GM12875 (cell line): ENCODE data around the gene TMEM80.

Experiments used
- H3K4me3 ChIP-seq: one replicate; pipeline ENCODE4 v1.5.1; 2011; ENCODE audit warnings: low read depth, low read length, control low read depth
- TF ChIP-seq, protein P1 (sequence below): IDR thresholded peaks from 2 replicates; pipeline ENCODE4 v1.5.1; 2011; ENCODE audit warnings: low read depth, mild to moderate bottlenecking, control low read depth, inconsistent platforms, low read length, moderate library complexity, borderline replicate concordance; ENCODE audit not compliant: insufficient read depth

The TMEM80 gene

DNA sequence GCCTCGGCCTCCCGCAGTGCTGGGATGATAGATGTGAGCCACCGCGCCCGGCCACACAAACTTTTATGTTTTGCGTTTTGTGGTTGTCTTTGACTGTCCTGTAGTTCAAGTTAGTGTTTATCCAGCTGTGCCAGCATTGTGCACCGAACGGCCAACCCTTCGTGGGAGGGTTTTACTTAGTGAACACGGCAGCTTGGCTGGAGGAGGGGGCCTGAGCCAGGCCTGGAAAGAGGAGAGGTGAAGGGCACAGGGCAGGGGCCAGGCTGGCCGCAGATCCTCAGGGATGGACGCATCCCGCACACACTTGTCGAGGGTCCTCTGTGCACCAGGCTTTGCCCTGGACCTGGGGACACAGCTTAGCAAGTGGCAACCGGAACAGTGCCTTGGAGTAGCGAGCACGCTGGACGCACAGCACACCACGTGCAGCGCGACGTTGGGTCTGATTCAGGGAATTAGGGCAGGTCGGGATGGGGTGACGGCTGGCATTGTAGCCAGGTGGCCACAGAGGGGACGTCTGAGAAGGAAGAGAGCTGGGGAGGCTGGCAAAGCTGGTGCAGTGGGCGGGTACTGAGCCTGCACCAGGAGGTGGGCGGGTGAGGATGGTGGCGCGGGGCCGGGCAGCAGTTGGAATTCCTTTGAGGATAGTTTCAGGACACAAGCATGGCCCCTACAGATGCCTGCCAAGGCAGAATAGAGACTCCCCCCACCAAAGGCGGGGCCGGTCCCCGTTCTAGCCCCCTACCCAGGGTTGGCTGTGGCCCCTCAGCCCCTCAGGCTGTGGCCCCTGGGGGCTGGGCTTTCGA lies 23.8 kb downstream of the TMEM80 start:
- TF ChIP-seq, protein P1, sequence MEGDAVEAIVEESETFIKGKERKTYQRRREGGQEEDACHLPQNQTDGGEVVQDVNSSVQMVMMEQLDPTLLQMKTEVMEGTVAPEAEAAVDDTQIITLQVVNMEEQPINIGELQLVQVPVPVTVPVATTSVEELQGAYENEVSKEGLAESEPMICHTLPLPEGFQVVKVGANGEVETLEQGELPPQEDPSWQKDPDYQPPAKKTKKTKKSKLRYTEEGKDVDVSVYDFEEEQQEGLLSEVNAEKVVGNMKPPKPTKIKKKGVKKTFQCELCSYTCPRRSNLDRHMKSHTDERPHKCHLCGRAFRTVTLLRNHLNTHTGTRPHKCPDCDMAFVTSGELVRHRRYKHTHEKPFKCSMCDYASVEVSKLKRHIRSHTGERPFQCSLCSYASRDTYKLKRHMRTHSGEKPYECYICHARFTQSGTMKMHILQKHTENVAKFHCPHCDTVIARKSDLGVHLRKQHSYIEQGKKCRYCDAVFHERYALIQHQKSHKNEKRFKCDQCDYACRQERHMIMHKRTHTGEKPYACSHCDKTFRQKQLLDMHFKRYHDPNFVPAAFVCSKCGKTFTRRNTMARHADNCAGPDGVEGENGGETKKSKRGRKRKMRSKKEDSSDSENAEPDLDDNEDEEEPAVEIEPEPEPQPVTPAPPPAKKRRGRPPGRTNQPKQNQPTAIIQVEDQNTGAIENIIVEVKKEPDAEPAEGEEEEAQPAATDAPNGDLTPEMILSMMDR, result no peak
- H3K4me3 ChIP-seq, result no peak overlapping the region

DNA sequence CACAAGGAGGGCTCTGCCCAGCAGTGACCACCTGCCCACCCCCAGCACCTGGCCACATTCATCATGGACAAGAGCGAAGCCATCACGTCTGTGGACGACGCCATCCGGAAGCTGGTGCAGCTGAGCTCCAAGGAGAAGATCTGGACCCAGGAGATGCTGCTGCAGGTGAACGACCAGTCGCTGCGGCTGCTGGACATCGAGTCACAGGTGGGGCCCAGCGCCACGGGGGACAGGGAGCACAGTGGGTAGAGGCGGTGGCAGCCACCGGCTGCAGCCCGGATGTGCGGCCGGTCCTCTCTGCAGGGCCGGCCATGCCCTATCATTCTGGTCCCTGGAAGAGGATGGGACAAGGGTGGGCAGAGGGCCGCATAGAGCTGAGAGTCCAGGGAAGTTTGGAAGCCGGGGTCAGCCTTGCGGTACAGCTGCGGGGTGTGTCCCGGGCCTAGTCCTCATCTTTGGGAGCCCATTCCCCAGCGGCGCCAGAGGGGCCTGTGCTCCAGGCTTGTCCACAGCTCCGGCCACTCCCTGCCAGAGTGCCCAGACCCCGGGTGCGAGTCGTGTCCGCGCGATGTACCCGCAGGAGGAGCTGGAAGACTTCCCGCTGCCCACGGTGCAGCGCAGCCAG lies 24.5 kb downstream of the TMEM80 start:
- H3K4me3 ChIP-seq, result no peak overlapping the region
- TF ChIP-seq, protein P1, result no peak

- H3K4me3 ChIP-seq, result peak overlapping the region; percentile 23
- TF ChIP-seq, protein P1, result no peak
These were observed 25.1 kb downstream of the TMEM80 start for GRCh38 chr11:720642-721246.

DNA sequence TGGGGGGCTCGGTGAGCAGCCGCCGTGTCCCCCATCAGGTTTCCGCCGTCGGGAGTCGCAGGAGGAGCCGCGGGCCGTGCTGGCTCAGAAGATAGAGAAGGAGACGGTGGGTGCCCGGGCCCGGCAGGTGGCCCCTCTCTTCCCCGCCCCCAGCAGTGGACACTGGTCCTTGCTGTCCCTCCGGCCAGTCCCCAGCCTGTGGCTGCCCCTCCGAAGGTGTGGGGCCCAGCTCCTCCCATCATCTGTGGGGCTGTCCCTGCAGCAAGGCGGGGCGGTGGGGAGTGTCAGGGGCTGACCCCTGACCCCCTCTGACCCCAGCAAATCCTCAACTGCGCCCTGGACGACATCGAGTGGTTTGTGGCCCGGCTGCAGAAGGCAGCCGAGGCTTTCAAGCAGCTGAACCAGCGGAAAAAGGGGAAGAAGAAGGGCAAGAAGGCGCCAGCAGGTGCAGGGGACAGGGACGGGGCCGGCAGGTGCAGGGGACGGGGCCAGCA lies 25.7 kb downstream of the TMEM80 start:
- H3K4me3 ChIP-seq, result peak overlapping the region; percentile 23
- TF ChIP-seq, protein P1, result no peak

GRCh38 chr11:721741-722345 lies 26.2 kb downstream of the TMEM80 start:
- TF ChIP-seq, protein P1, result no peak

GRCh38 chr11:722346-722811 lies 26.8 kb downstream of the TMEM80 start:
- H3K4me3 ChIP-seq, result no peak overlapping the region
- TF ChIP-seq, protein P1, result no peak

More at GRCh38 chr11:721741-722345, 26.2 kb downstream of the TMEM80 start:
- no peak overlapping the region for H3K4me3 ChIP-seq
